BJ (cell line): ENCODE data around the gene SLC44A5. TPM values are rescaled to one million over a fixed set of nuclear protein-coding genes. Genes with fewer than 3 reads are reported as not detected.

Experiments used
- CTCF ChIA-PET: fragments of 350-600 bp; formaldehyde crosslinking; extraction: SDS; loops from one replicate; lab custom pipeline; 2021; ENCODE audit warnings: antibody characterized with exemption, inconsistent platforms; lab: Yijun Ruan, JAX
- POLR2A ChIA-PET: fragments of 300-600 bp; sonication (Branson Sonifier 250); formaldehyde crosslinking; extraction: SDS; loops from one replicate; lab custom pipeline; 2021; ENCODE audit warnings: antibody characterized with exemption; lab: Charles Lee
- DNase-seq: peaks from one replicate; pipeline ENCODE4 v3.0.0-alpha.2; 2011; ENCODE audit warnings: low read depth
- H3K27me3 ChIP-seq: 2 replicates; pipeline ENCODE4 v1.6.0; 2011; ENCODE audit warnings: low read length; ENCODE audit not compliant: control insufficient read depth, insufficient read depth
- H3K36me3 ChIP-seq: 2 replicates; pipeline ENCODE4 v1.5.1; 2011; ENCODE audit warnings: low read length; ENCODE audit not compliant: control insufficient read depth, insufficient read depth
- H3K4me3 ChIP-seq: 2 replicates; pipeline ENCODE4 v1.5.1; 2011; ENCODE audit warnings: low read depth, mild to moderate bottlenecking, control low read depth, low read length
- CTCF ChIP-seq: IDR thresholded peaks from 2 replicates; pipeline ENCODE4 v1.5.1; 2011; ENCODE audit warnings: low read depth, mild to moderate bottlenecking, control low read depth, inconsistent platforms, low read length, moderate library complexity; ENCODE audit not compliant: insufficient read depth
- polyA plus RNA-seq: library from polyadenylated mRNA; depleted of rRNA; stranded (reverse); fragments of >200 nt; gene quantifications from 2 replicates; pipeline ENCODE4 v1.2.3, GENCODE V29; 2011

The SLC44A5 gene
- polyA plus RNA-seq, 1 experiment, result 0.07 TPM

- ChIA-PET POLR2A (no interaction called here), CTCF (interaction anchor here (0.6 kb wide), 1 partner anchor 11 kb away, joined by 3 read pairs; no protein-coding TSS in a partner anchor)
- DNase-seq, result no peak
- H3K27me3 ChIP-seq, result no peaks in the 10 kb centered on the region
- TF ChIP-seq CTCF, result no peak
- H3K36me3 ChIP-seq, result no peaks in the 10 kb centered on the region
- no peak overlapping the region for H3K4me3 ChIP-seq
These were observed 88.5 kb downstream of the SLC44A5 start for GRCh38 chr1:75522389-75522788.

- POLR2A ChIA-PET, result no interaction called here
- CTCF ChIA-PET, result interaction anchor here (0.6 kb wide), 1 partner anchor 110 kb away, joined by 3 read pairs; no protein-coding TSS in a partner anchor
- TF ChIP-seq CTCF, result no peak
- Histone ChIP-seq H3K36me3 (no peaks in the 10 kb centered on the region), H3K4me3 (no peak overlapping the region), H3K27me3 (no peaks in the 10 kb centered on the region)
- DNase-seq, result no peak
These were observed 89.3 kb downstream of the SLC44A5 start for GRCh38 chr1:75521658-75522057.

- CTCF ChIA-PET, result no interaction called here
- TF ChIP-seq CTCF, result no peak
- Histone ChIP-seq H3K36me3 (no peaks in the 10 kb centered on the region), H3K4me3 (no peak overlapping the region), H3K27me3 (no peaks in the 10 kb centered on the region)
- DNase-seq, result no peak
- POLR2A ChIA-PET, result no interaction called here
These were observed 89.9 kb downstream of the SLC44A5 start for GRCh38 chr1:75520862-75521475.

GRCh38 chr1:75519651-75520427 lies 91.1 kb downstream of the SLC44A5 start:
- CTCF ChIA-PET, result no interaction called here
- POLR2A ChIA-PET, result no interaction called here
- H3K36me3 ChIP-seq, result no peaks in the 10 kb centered on the region
- no peak overlapping the region for H3K4me3 ChIP-seq
- DNase-seq, result no peak
- no peak for TF ChIP-seq CTCF
- H3K27me3 ChIP-seq, result no peaks in the 10 kb centered on the region

GRCh38 chr1:75518686-75519085 lies 92.2 kb downstream of the SLC44A5 start:
- CTCF ChIA-PET, result no interaction called here
- H3K4me3 ChIP-seq, result no peak overlapping the region
- H3K36me3 ChIP-seq, result no peaks in the 10 kb centered on the region
- DNase-seq, result no peak
- no peaks in the 10 kb centered on the region for H3K27me3 ChIP-seq
- no peak for TF ChIP-seq CTCF
- POLR2A ChIA-PET, result no interaction called here
